PFSK-1 (cell line): ENCODE measurements around the gene ENKD1.

Experiments
- POLR2AphosphoS5 ChIP-seq: IDR thresholded peaks from 2 replicates; pipeline ENCODE4 v1.6.1; 2012; ENCODE audit warnings: low read depth, mild to moderate bottlenecking, control low read depth, low read length, moderate library complexity
- TAF1 ChIP-seq: IDR thresholded peaks from 2 replicates; pipeline ENCODE4 v1.6.1; 2012; ENCODE audit warnings: low read length, control low read depth, borderline replicate concordance; ENCODE audit not compliant: insufficient read depth
- TF ChIP-seq, protein P1 (sequence below), 2 experiments: IDR thresholded peaks; 2 replicates each; pipeline versions ENCODE4 v1.6.1 to v1.8.0; 2011 to 2012; ENCODE audit warnings: low read depth in 2 of 2, low read length in 2 of 2, control low read depth in 1 of 2, inconsistent platforms in 1 of 2, mild to moderate bottlenecking in 1 of 2, moderate library complexity in 1 of 2; ENCODE audit not compliant: insufficient read depth in 1 of 2

GRCh38 chr16:67663151-67663876 is 3.2 kb downstream of the ENKD1 start:
- TF ChIP-seq TAF1 (no peak), POLR2AphosphoS5 (no peak)
- TF ChIP-seq, protein P1, sequence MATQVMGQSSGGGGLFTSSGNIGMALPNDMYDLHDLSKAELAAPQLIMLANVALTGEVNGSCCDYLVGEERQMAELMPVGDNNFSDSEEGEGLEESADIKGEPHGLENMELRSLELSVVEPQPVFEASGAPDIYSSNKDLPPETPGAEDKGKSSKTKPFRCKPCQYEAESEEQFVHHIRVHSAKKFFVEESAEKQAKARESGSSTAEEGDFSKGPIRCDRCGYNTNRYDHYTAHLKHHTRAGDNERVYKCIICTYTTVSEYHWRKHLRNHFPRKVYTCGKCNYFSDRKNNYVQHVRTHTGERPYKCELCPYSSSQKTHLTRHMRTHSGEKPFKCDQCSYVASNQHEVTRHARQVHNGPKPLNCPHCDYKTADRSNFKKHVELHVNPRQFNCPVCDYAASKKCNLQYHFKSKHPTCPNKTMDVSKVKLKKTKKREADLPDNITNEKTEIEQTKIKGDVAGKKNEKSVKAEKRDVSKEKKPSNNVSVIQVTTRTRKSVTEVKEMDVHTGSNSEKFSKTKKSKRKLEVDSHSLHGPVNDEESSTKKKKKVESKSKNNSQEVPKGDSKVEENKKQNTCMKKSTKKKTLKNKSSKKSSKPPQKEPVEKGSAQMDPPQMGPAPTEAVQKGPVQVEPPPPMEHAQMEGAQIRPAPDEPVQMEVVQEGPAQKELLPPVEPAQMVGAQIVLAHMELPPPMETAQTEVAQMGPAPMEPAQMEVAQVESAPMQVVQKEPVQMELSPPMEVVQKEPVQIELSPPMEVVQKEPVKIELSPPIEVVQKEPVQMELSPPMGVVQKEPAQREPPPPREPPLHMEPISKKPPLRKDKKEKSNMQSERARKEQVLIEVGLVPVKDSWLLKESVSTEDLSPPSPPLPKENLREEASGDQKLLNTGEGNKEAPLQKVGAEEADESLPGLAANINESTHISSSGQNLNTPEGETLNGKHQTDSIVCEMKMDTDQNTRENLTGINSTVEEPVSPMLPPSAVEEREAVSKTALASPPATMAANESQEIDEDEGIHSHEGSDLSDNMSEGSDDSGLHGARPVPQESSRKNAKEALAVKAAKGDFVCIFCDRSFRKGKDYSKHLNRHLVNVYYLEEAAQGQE (IDR thresholded peaks at IDR 0.05; ENCODE audit: insufficient read depth in 1 of 2, low read depth in 2 of 2, low read length in 2 of 2): no peak
